Esophagus squamous epithelium (tissue), 5 donors: ENCODE data around the gene TM9SF3. TPM values are rescaled to one million over a fixed set of nuclear protein-coding genes. Genes with fewer than 3 reads are reported as not detected.

Experiments used
- DNase-seq: peaks from one replicate; lab custom pipeline; 2025; lab: John Stamatoyannopoulos, UW
- H3K27ac ChIP-seq, 4 donors: fragments of 200-600 bp; sonication (generic); one replicate each; pipeline ENCODE4 v1.5.1; 2016 to 2019; ENCODE audit warnings: mild to moderate bottlenecking in 1 of 4
- H3K27me3 ChIP-seq, 4 donors: fragments of 200-600 bp; sonication (generic); 1 replicate in 3 of 4; 2 replicates in 1 of 4; pipeline versions ENCODE4 v1.5.1 to v1.6.0; 2017 to 2021; ENCODE audit warnings: antibody characterized with exemption in 1 of 4
- H3K36me3 ChIP-seq, 3 donors: fragments of 200-600 bp; sonication (generic); one replicate each; pipeline ENCODE4 v1.5.1; 2016 to 2019
- H3K4me1 ChIP-seq, 3 donors: fragments of 200-600 bp; sonication (generic); one replicate each; pipeline ENCODE4 v1.5.1; 2017 to 2019
- H3K4me3 ChIP-seq, 4 donors: fragments of 200-600 bp; sonication (generic); 1 replicate in 3 of 4; 2 replicates in 1 of 4; pipeline ENCODE4 v1.5.1; 2016 to 2019; ENCODE audit warnings: mild to moderate bottlenecking in 2 of 4, moderate library complexity in 1 of 4
- H3K9me3 ChIP-seq, 3 donors: fragments of 200-600 bp; sonication (generic); one replicate each; pipeline ENCODE4 v1.5.1; 2016 to 2019
- POLR2A ChIP-seq, 4 donors: fragments of 450-650 bp; IDR thresholded peaks; one replicate each; pipeline ENCODE4 v1.6.1; 2017; ENCODE audit warnings: antibody characterized with exemption in 4 of 4, mild to moderate bottlenecking in 4 of 4, moderate library complexity in 3 of 4
- WGBS, 2 donors: methylation state at CpG; one replicate each; pipeline ENCODE4 v1.1.5; 2018; 5-methylcytosine and 5-hydroxymethylcytosine counted together
- intact Hi-C: fragments of 100-400 bp; cut with DNase I; formaldehyde crosslinking; loops from one replicate; pipeline ENCODE4 v1.15.0; 2022
- total RNA-seq, 4 donors: library from RNA; depleted of rRNA; stranded (reverse); fragments of >200 nt; gene quantifications; one replicate each; pipeline ENCODE4 v1.1.0, GENCODE V29; 2016
- TF ChIP-seq, protein P1 (sequence below), 6 experiments: fragments of 450-650 bp in 4 of 6; fragments of 200-600 bp in 2 of 6; sonication (generic) in 2 of 6; IDR thresholded peaks; one replicate each; pipeline ENCODE4 v1.5.1; 2016 to 2019; ENCODE audit warnings: antibody characterized with exemption in 6 of 6, mild to moderate bottlenecking in 4 of 6, moderate library complexity in 4 of 6
- donor health status: DM: yes; HTN: yes; CAD: no.

TM9SF3 gene
- total RNA-seq, 4 donors from 2014 or later = 36.7 to 86.4 (median 72.4) TPM

DNA sequence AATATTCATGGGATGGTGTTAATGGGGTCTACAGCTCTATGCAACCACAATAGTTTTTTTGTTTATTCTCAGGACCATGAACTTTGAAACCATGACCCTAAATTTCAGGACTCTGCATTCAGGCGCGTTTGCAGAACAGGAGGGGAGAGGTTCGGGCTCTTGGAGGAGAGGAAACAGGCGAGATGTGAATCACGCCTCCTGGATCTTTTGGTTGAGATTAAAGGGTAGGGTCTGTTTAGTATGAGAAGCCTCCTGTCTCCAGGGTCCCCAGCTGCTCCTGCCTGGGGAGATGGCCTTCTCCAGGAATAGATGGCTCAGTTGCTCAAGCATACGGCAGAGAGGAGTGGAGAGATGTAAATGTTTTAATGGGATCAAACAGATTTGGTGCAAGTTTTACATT, 91.3 kb downstream of the TM9SF3 start:
- H3K36me3 ChIP-seq = no peaks in the 10 kb centered on the region
- no peak overlapping the region for H3K4me3 ChIP-seq
- H3K9me3 ChIP-seq = no peaks in the 10 kb centered on the region
- no peaks in the 10 kb centered on the region for H3K4me1 ChIP-seq
- TF ChIP-seq POLR2A (IDR thresholded peaks at IDR 0.05) = no peak
- TF ChIP-seq, protein P1, sequence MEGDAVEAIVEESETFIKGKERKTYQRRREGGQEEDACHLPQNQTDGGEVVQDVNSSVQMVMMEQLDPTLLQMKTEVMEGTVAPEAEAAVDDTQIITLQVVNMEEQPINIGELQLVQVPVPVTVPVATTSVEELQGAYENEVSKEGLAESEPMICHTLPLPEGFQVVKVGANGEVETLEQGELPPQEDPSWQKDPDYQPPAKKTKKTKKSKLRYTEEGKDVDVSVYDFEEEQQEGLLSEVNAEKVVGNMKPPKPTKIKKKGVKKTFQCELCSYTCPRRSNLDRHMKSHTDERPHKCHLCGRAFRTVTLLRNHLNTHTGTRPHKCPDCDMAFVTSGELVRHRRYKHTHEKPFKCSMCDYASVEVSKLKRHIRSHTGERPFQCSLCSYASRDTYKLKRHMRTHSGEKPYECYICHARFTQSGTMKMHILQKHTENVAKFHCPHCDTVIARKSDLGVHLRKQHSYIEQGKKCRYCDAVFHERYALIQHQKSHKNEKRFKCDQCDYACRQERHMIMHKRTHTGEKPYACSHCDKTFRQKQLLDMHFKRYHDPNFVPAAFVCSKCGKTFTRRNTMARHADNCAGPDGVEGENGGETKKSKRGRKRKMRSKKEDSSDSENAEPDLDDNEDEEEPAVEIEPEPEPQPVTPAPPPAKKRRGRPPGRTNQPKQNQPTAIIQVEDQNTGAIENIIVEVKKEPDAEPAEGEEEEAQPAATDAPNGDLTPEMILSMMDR (IDR thresholded peaks at IDR 0.05) = no peak
- no peak for DNase-seq
- intact Hi-C loops = no loop called here
- 92 to 94% methylated on average over 6 of the region's 6 CpGs for WGBS, 2 donors
- no peak overlapping the region for H3K27ac ChIP-seq
- H3K27me3 ChIP-seq = peaks cover 0 to 36% (median 0%) of the 10 kb centered on the region in 4 donors

DNA sequence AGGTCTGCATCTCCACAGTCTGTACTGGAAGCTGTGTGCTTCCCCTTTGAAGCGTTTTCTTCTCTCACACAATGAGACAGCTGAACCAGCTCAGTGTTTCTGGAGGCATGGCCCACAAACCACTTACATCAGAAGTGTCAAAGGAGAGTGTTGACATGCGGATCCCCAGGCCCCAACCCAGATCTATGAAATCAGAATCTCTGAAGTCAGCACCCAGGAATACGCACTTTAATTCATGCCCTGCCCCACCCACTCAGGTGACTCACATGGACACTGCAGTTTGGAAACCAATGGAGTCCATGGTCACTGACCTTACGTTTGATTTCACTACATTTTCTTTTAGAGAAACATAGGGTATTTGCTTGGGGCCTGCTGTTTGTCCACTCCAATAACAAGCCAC, 92.1 kb downstream of the TM9SF3 start:
- H3K4me3 ChIP-seq = no peak overlapping the region
- H3K4me1 ChIP-seq = no peaks in the 10 kb centered on the region
- DNase-seq = no peak
- TF ChIP-seq POLR2A (IDR thresholded peaks at IDR 0.05) = no peak
- TF ChIP-seq, protein P1 (IDR thresholded peaks at IDR 0.05) = no peak
- intact Hi-C loops = no loop called here
- H3K9me3 ChIP-seq = no peaks in the 10 kb centered on the region
- no peaks in the 10 kb centered on the region for H3K36me3 ChIP-seq
- no peak overlapping the region for H3K27ac ChIP-seq
- WGBS, 2 donors = 68 to 70% methylated on average over 3 to 4 of the region's 4 CpGs
- H3K27me3 ChIP-seq = peaks cover 0 to 36% (median 0%) of the 10 kb centered on the region in 4 donors

DNA sequence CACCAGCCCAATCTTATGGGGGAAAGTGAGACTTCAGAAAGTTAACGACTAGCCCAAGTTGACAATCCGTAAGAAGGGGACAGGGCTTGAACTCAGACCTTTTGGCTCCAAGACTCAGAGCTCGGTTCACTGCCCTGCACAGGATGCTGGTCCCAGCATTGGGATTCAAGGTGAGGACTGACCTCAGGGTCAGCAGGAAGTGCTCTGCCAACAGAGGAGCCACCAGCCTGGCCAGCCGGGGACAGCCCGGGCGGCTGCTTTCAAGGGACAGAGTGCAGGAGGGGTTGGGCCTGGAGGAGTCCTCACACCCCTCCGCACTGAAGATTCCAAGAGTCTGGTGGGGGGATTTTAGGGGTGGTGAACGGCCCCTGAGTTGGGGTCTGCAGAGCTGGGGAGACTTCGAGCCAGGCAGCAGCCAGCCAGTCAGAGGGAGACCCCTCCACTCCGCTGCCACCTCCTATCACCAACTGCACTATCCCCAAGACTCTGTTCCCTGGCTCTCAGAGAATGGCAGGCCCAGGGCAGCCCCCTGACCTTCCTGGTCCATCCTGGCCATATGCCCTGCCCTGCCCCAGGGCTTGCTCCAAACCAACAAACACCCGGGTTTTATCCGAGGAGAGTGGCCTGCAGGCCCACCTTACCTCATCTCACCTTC, 92.8 kb downstream of the TM9SF3 start:
- Histone ChIP-seq H3K9me3 (no peaks in the 10 kb centered on the region), H3K27me3 (peaks cover 0 to 37% (median 0%) of the 10 kb centered on the region in 4 donors), H3K27ac (no peak overlapping the region), H3K4me1 (no peaks in the 10 kb centered on the region), H3K36me3 (no peaks in the 10 kb centered on the region), H3K4me3 (no peak overlapping the region)
- WGBS, 2 donors = 79 to 85% methylated on average over 7 to 11 of the region's 12 CpGs
- DNase-seq = no peak
- no peak for TF ChIP-seq POLR2A (IDR thresholded peaks at IDR 0.05)
- TF ChIP-seq, protein P1 (IDR thresholded peaks at IDR 0.05) = no peak
- intact Hi-C loops = no loop called here

DNA sequence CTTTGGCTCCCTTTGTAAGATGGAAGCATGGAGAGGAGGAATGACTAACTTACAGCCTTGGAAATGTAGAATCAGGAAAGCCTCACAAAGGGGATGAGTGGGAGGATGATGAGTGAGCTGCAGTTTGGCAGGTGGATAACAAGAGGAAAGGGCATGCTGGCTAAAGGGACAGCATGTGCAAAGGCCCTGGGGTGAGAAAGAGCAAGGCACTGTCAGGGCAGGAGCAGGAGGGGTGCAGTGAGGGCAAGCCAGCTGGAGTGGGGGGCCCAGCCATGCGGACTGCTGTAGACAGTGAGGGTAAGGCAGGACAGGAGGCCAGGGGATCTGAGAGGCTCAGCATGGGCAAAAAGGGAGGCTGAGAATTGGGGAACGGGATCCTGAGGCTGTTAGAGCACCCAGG, 93.6 kb downstream of the TM9SF3 start:
- no peak overlapping the region for H3K27ac ChIP-seq
- intact Hi-C loops = no loop called here
- H3K9me3 ChIP-seq = no peaks in the 10 kb centered on the region
- WGBS, 2 donors = 72 to 83% methylated on average over 2 of the region's 2 CpGs
- H3K4me3 ChIP-seq = no peak overlapping the region
- H3K4me1 ChIP-seq = no peaks in the 10 kb centered on the region
- no peak for TF ChIP-seq POLR2A (IDR thresholded peaks at IDR 0.05)
- TF ChIP-seq, protein P1 (IDR thresholded peaks at IDR 0.05) = no peak
- H3K27me3 ChIP-seq = peaks cover 0 to 37% (median 0%) of the 10 kb centered on the region in 4 donors
- no peak for DNase-seq
- no peaks in the 10 kb centered on the region for H3K36me3 ChIP-seq

DNA sequence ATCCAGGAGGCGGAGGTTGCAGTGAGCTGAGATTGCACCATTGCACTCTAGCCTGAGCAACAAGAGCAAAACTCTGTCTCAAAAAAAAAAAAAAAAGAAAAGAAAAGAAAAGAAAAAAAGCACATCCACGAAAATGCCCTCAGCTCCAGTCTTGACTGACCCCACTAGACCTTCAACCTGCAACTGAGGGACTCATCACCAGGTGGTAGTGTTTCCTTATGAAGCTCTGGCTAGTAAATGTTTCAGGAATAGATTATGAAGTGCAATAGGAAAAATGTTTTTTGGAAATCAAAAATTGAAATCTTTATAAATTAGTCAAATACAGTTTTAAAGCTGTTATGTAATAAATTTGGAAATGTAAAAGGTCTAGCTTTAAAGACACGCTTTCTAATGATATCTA, 95.5 kb downstream of the TM9SF3 start:
- no peak for DNase-seq
- intact Hi-C loops = no loop called here

More for the DNA sequence above, 95.5 kb downstream of the TM9SF3 start:
- no peaks in the 10 kb centered on the region for H3K36me3 ChIP-seq
- H3K4me3 ChIP-seq = no peak overlapping the region
- no peaks in the 10 kb centered on the region for H3K9me3 ChIP-seq
- no peak overlapping the region for H3K27ac ChIP-seq
- H3K27me3 ChIP-seq = peaks cover 0 to 40% (median 0%) of the 10 kb centered on the region in 4 donors
- TF ChIP-seq POLR2A (IDR thresholded peaks at IDR 0.05) = no peak
- TF ChIP-seq, protein P1 (IDR thresholded peaks at IDR 0.05) = peak in 3 of 6 experiments; percentile 14 to 43 (median 28)
- H3K4me1 ChIP-seq = no peaks in the 10 kb centered on the region
- 68 to 75% methylated on average over 3 of the region's 3 CpGs for WGBS, 2 donors
